NB4 (cell line): ENCODE measurements around the gene TRIOBP.

Experiments
- DNase-seq: peaks from one replicate; pipeline ENCODE4 v3.0.0; 2010; ENCODE audit warnings: low read depth
- H3K4me3 ChIP-seq: one replicate; pipeline ENCODE4 v1.5.1; 2011; ENCODE audit warnings: mild to moderate bottlenecking, low read depth, low read length, moderate library complexity
- CTCF ChIP-seq: IDR thresholded peaks from one replicate; pipeline ENCODE4 v1.5.1; 2012; ENCODE audit warnings: low read depth, low read length
- MAX ChIP-seq: IDR thresholded peaks from 2 replicates; pipeline ENCODE4 v1.6.1; 2011; ENCODE audit warnings: low read depth, low read length
- MYC ChIP-seq: IDR thresholded peaks from 2 replicates; pipeline ENCODE4 v1.6.1; 2011; ENCODE audit warnings: low read depth, low read length
- POLR2A ChIP-seq: IDR thresholded peaks from 2 replicates; pipeline ENCODE4 v1.6.1; 2011; ENCODE audit warnings: mild to moderate bottlenecking; ENCODE audit not compliant: insufficient read length; ENCODE audit errors: extremely low read depth

TRIOBP gene

GRCh38 chr22:37822079-37822833, 125.4 kb downstream of the TRIOBP start:
- DNase-seq = no peak
- TF ChIP-seq POLR2A (no peak), MYC (no peak), CTCF (no peak), MAX (no peak)
- H3K4me3 ChIP-seq = no peak overlapping the region

DNA sequence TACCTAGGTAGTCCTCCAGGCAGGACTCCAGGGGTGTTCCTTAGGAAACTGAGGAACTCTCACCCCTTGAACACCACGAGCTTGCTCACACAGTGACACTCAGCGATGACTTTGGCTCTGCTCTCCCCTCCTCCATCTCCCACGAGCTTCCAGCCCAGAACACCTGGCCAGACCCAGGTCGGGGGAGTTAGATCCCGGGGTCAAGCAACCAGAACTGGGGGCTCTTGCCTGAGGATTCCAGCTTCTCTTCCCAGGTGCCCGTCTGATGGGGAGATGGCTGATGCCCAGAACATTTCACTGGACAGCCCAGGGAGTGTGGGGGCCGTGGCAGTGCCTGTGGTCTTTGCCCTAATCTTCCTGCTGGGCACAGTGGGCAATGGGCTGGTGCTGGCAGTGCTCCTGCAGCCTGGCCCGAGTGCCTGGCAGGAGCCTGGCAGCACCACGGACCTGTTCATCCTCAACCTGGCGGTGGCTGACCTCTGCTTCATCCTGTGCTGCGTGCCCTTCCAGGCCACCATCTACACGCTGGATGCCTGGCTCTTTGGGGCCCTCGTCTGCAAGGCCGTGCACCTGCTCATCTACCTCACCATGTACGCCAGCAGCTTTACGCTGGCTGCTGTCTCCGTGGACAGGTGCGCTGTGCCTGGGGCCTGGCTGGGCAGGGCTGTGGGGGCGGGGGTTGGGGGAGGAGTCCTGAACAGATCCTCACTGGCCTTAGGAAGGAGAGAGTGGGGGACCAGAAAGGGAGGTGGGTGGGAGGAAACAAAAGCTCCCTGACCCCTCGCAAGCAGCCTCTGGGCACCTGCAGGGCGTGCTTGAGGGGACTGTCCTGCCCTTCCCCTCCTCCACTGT, 126.5 kb downstream of the TRIOBP start, which contains the start of gene GALR3:
Gene GALR3 (plus strand): TSS at position 249 of the 852 bp plus-strand sequence. CDS start 25 bp downstream, at position 274.
- TF ChIP-seq CTCF (no peak), MYC (no peak), POLR2A (no peak), MAX (no peak)
- DNase-seq = no peak
- H3K4me3 ChIP-seq = no peak within 1 kb of the TSS

DNA sequence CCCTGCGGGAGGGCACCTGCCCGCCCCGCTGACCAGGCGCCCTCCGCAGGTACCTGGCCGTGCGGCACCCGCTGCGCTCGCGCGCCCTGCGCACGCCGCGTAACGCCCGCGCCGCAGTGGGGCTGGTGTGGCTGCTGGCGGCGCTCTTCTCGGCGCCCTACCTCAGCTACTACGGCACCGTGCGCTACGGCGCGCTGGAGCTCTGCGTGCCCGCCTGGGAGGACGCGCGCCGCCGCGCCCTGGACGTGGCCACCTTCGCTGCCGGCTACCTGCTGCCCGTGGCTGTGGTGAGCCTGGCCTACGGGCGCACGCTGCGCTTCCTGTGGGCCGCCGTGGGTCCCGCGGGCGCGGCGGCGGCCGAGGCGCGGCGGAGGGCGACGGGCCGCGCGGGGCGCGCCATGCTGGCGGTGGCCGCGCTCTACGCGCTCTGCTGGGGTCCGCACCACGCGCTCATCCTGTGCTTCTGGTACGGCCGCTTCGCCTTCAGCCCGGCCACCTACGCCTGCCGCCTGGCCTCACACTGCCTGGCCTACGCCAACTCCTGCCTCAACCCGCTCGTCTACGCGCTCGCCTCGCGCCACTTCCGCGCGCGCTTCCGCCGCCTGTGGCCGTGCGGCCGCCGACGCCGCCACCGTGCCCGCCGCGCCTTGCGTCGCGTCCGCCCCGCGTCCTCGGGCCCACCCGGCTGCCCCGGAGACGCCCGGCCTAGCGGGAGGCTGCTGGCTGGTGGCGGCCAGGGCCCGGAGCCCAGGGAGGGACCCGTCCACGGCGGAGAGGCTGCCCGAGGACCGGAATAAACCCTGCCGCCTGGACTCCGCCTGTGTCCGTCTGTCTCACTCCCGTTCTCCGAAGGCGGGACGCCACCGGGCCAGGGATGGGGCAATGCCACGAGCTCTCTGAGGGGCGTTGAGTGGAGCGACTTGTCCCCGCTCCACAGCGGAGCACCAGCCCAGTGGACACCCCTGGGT, 128.1 kb downstream of the TRIOBP start:
- H3K4me3 ChIP-seq = no peak overlapping the region
- DNase-seq = no peak
- TF ChIP-seq CTCF (no peak), MAX (no peak), MYC (no peak), POLR2A (no peak)
